Effector memory CD4-positive, alpha-beta T cell (primary cell): ENCODE measurements around the gene SEC14L1.

Source experiments
- DNase-seq, 3 donors: peaks; one replicate each; pipeline ENCODE4 v3.0.0-alpha.2; 2020
- H3K27ac ChIP-seq: 2 replicates; pipeline ENCODE4 v1.7.0; 2013; ENCODE audit warnings: mild to moderate bottlenecking, low read length, moderate library complexity; ENCODE audit not compliant: insufficient read depth, poor library complexity, severe bottlenecking
- H3K27me3 ChIP-seq: replicated peaks from 2 replicates; pipeline ENCODE4 v1.7.0; 2013; ENCODE audit warnings: mild to moderate bottlenecking, low read length; ENCODE audit not compliant: insufficient read depth, control insufficient read depth, poor library complexity, severe bottlenecking
- H3K36me3 ChIP-seq: 2 replicates; pipeline ENCODE4 v1.7.0; 2013; ENCODE audit warnings: mild to moderate bottlenecking, low read length, moderate library complexity; ENCODE audit not compliant: control insufficient read depth, insufficient read depth
- H3K4me1 ChIP-seq: 2 replicates; pipeline ENCODE4 v1.7.0; 2013; ENCODE audit warnings: low read length, mild to moderate bottlenecking; ENCODE audit not compliant: control insufficient read depth, insufficient read depth, poor library complexity, severe bottlenecking
- H3K4me3 ChIP-seq: 2 replicates; pipeline ENCODE4 v1.7.0; 2013; ENCODE audit warnings: low read length, low read depth, mild to moderate bottlenecking; ENCODE audit not compliant: insufficient read depth, poor library complexity, severe bottlenecking
- H3K9me3 ChIP-seq: 2 replicates; pipeline ENCODE4 v1.7.0; 2013; ENCODE audit warnings: mild to moderate bottlenecking, low read length, moderate library complexity; ENCODE audit not compliant: control insufficient read depth

The SEC14L1 gene

DNA sequence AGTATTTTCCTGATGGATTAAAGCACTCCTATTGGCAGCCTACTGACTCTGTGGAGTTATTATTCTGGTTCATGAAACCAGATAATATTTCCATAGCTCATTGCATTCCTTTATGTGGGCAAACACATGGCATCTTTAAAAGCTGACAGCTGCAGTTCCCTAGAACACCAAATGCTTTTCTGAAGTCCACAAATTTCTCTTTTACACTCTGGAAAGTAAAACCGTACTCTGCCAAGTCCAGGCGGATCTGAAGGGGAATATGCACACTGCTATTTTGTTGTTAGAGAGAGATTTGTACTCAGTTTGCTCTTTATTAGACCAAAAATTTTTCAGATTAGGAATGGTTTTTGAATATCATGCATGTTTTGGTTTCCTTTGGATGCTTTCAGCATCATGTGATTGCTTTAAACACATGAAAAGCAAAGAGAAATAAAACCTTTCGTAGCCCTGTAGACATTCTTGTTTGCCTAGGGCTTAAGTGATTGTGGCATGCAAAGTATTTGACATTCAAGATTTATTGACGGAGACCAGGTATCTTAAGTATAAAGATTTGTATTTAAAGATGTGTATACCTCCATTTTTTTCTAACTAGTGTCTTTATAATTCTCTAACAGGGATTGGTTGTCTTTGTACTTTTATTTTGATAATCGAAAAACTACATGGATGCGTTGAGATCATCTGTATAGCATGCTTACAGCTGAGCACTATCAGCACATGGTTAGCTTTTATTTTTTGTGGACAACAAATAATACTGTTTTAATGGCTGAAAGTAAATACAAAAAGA is 19.5 kb downstream of the SEC14L1 start:
- H3K36me3 ChIP-seq: no peaks in the 10 kb centered on the region
- no peaks in the 10 kb centered on the region for H3K9me3 ChIP-seq
- no peaks in the 10 kb centered on the region for H3K27me3 ChIP-seq
- no peaks in the 10 kb centered on the region for H3K4me1 ChIP-seq
- no peak overlapping the region for H3K27ac ChIP-seq
- DNase-seq: no peak
- H3K4me3 ChIP-seq: no peak overlapping the region

DNA sequence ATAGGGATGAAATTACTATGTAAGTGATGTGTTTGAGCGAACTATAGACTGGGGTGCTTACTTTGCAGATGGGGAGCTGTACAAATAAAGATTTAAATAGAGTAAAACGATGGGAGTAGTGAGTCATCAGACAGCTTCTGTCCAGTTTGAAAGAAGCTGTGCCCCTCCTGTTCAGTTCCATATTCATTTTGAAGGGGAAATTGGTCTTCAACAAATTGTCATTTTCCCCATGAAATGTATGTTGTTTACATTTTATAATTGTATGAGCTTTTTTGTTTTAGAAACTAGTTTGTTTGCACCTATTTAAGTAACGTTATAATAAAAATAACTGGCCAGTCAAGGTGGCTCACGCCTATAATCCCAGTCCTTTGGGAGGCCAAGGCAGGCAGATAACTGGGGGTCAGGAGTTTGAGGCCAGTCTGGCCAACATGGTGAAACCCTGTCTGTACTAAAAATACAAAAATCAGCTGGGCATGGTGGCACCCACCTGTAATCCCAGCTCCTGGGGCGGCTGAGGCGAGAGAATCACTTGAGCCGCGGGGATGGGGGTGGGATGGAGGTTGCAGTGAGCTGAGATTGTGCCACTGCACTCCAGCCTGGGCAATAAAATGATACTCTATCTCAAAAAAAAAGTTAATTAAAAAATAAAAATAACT is 20.2 kb downstream of the SEC14L1 start:
- H3K27me3 ChIP-seq: no peaks in the 10 kb centered on the region
- H3K4me1 ChIP-seq: no peaks in the 10 kb centered on the region
- H3K36me3 ChIP-seq: no peaks in the 10 kb centered on the region
- no peaks in the 10 kb centered on the region for H3K9me3 ChIP-seq
- no peak overlapping the region for H3K4me3 ChIP-seq
- no peak overlapping the region for H3K27ac ChIP-seq
- no peak for DNase-seq

DNA sequence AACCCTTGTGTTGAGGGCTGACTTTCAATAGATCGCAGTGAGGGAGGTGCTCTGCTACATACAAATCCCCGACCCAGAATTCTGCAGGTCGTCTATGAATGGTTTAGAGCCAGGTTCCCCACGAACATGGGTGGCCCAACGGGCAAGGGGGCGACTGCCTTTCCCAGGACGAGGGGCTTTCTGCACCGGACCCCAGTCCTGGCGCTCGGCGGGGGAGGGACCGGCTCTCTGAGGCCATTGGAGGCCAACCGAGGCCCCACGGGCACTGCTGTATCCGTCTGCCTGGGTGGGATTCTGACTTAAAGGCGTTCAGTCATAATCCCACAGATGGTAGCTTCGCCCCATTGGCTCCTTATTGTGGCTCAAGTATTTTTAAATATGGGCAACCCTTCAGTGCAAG is 21.2 kb downstream of the SEC14L1 start:
- Histone ChIP-seq H3K27ac (no peak overlapping the region), H3K36me3 (no peaks in the 10 kb centered on the region), H3K4me3 (no peak overlapping the region), H3K9me3 (no peaks in the 10 kb centered on the region), H3K4me1 (no peaks in the 10 kb centered on the region), H3K27me3 (no peaks in the 10 kb centered on the region)
- DNase-seq: no peak

- Histone ChIP-seq H3K27ac (no peak overlapping the region), H3K36me3 (no peaks in the 10 kb centered on the region), H3K4me3 (no peak overlapping the region), H3K9me3 (peaks cover 6% of the 10 kb centered on the region), H3K27me3 (no peaks in the 10 kb centered on the region), H3K4me1 (no peaks in the 10 kb centered on the region)
- no peak for DNase-seq
These were observed 22.2 kb downstream of the SEC14L1 start for GRCh38 chr17:77163001-77163400.

GRCh38 chr17:77163511-77164280 is 22.9 kb downstream of the SEC14L1 start:
- peaks cover 11% of the 10 kb centered on the region for H3K9me3 ChIP-seq
- H3K4me3 ChIP-seq: no peak overlapping the region
- H3K27ac ChIP-seq: no peak overlapping the region
- H3K27me3 ChIP-seq: no peaks in the 10 kb centered on the region
- H3K36me3 ChIP-seq: no peaks in the 10 kb centered on the region
- no peak for DNase-seq
- no peaks in the 10 kb centered on the region for H3K4me1 ChIP-seq

DNA sequence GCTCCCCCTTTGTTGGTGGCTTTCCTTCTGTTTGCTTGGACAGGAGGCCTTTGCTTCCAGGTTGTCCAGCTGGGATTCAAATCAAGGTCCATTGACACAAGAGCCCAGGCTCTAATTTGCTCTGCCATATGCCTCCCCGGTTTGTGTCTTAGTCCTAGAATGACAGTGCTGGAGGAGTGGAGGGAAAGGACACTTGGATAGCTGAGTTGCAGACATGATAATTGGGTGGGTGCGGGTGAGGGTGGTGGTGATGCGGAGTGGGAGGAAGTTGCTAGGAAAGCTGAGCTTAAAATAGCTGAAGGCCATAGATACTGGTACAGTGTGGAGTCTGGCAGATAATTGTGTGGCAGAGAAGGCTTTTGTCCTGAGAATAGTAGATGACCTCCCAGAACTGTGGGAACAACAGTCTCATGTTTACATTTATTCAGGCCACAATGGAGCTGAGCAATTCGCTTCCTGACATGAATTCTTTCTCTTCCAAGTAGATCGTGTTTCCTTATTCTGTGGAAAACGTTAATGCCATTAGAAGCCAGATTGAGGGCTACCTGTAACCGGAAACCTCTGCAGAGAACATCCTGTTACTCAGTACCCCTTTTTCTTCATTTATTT is 23.8 kb downstream of the SEC14L1 start:
- Histone ChIP-seq H3K4me3 (no peak overlapping the region), H3K9me3 (peaks cover 11% of the 10 kb centered on the region), H3K27me3 (no peaks in the 10 kb centered on the region), H3K4me1 (no peaks in the 10 kb centered on the region), H3K36me3 (no peaks in the 10 kb centered on the region), H3K27ac (no peak overlapping the region)
- no peak for DNase-seq

DNA sequence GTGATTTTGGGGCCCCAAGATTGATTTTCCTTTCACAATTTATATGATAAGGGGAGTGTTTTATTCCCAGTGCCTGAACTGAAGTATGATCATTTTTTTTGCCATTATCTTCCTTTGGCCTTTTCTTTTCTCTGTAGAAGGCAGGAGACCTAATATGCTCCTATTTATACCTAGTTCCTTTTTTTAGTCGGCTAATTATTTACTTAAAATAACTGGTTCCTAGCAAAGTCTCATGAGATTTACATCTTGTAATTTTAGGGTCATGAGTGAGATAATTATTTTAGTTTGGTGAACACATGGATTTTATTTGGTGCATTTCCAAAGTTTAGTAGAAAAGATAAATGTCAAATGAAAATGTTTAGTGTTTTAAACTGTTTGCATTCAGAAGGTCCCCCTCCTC is 24.8 kb downstream of the SEC14L1 start:
- Histone ChIP-seq H3K9me3 (peaks cover 11% of the 10 kb centered on the region), H3K27me3 (no peaks in the 10 kb centered on the region), H3K4me3 (no peak overlapping the region), H3K4me1 (no peaks in the 10 kb centered on the region), H3K27ac (no peak overlapping the region), H3K36me3 (no peaks in the 10 kb centered on the region)
- DNase-seq: no peak

DNA sequence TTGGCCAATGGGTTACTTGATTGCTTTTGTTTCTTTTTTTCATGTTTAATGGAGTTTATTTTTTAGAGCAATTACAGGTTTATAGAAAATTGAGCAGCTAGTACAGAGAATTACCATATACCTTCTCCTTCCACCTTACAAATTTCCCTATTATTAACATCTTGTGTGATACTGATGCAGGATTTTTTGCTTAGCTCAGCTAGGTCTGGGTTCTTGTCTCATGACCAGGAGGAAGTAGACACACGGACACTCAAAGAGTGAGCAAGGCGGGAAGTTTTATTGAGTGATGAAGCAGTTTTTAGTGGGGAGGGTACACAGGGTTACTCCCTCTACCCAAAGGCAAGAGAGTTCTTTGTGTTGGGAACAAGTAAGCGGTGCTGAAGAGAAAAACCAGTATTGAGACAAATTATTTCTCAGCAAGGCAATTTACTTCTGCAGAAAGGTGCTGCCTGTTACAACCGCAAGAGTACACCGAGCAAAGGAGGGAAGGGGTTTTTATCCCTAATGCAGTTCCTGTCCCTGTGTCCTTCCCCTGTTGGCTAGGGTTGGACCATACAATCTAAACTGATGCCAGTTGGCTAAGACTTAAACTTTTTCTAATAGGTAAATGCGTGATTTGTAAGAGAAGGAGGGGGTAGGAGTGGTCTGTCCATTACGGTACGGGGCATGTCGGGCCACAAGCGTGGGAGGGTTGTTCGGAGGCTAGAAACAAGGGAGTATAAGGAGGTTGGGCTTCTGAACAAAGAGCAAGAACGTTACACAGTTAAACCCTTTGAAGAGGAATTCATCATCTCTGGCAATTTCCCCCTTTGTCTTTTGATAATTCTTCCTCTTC is 26.9 kb downstream of the SEC14L1 start:
- Histone ChIP-seq H3K9me3 (peaks cover 11% of the 10 kb centered on the region), H3K36me3 (no peaks in the 10 kb centered on the region), H3K4me1 (no peaks in the 10 kb centered on the region)

GRCh38 chr17:77173104-77173503 is 32.3 kb downstream of the SEC14L1 start:
- Histone ChIP-seq H3K4me3 (no peak overlapping the region), H3K9me3 (peaks cover 18% of the 10 kb centered on the region), H3K27me3 (no peaks in the 10 kb centered on the region), H3K4me1 (no peaks in the 10 kb centered on the region), H3K36me3 (peaks cover 11% of the 10 kb centered on the region), H3K27ac (no peak overlapping the region)
- no peak for DNase-seq

More for the DNA sequence above, 26.9 kb downstream of the SEC14L1 start:
- no peak overlapping the region for H3K27ac ChIP-seq
- no peaks in the 10 kb centered on the region for H3K27me3 ChIP-seq
- no peak for DNase-seq
- no peak overlapping the region for H3K4me3 ChIP-seq
